H9 (cell line): Measurements from ENCODE around the gene NUP214. TPM values are rescaled to one million over a fixed set of nuclear protein-coding genes. Genes with fewer than 3 reads are reported as not detected.

Experiments used
- DNase-seq: peaks from one replicate; pipeline ENCODE4 v3.0.0-alpha.2; 2017
- H2AFZ ChIP-seq: one replicate; pipeline ENCODE4 v1.6.1; 2013; ENCODE audit warnings: mild to moderate bottlenecking, low read length, control low read depth, moderate library complexity
- H2AK5ac ChIP-seq: 2 replicates; pipeline ENCODE4 v1.6.1; 2013; ENCODE audit warnings: low read length, control low read depth, mixed read lengths; ENCODE audit not compliant: insufficient read length
- H2BK120ac ChIP-seq: one replicate; pipeline ENCODE4 v1.6.1; 2013; ENCODE audit warnings: low read depth, mild to moderate bottlenecking, low read length, control low read depth, inconsistent platforms; ENCODE audit not compliant: poor library complexity, severe bottlenecking
- H2BK12ac ChIP-seq: 2 replicates; pipeline ENCODE4 v1.6.1; 2013; ENCODE audit warnings: low read length, control low read depth, mixed read lengths, low read depth; ENCODE audit not compliant: insufficient read length
- H2BK15ac ChIP-seq: 2 replicates; pipeline ENCODE4 v1.6.1; 2013; ENCODE audit warnings: low read depth, low read length, control low read depth
- H2BK20ac ChIP-seq: one replicate; pipeline ENCODE4 v1.6.1; 2013; ENCODE audit warnings: low read depth, mild to moderate bottlenecking, low read length, control low read depth, inconsistent platforms; ENCODE audit not compliant: poor library complexity, severe bottlenecking
- H2BK5ac ChIP-seq: 2 replicates; pipeline ENCODE4 v1.6.1; 2013; ENCODE audit warnings: low read length, control low read depth, mixed read lengths; ENCODE audit not compliant: insufficient read length
- H3K14ac ChIP-seq: 2 replicates; pipeline ENCODE4 v1.6.1; 2013; ENCODE audit warnings: low read length, control low read depth; ENCODE audit not compliant: insufficient read depth
- H3K18ac ChIP-seq: 2 replicates; pipeline ENCODE4 v1.6.1; 2013; ENCODE audit warnings: low read depth, mild to moderate bottlenecking, mixed read lengths, low read length, control low read depth; ENCODE audit not compliant: insufficient read length
- H3K23ac ChIP-seq: 2 replicates; pipeline ENCODE4 v1.6.1; 2013; ENCODE audit warnings: low read length, control low read depth, mixed read lengths, low read depth; ENCODE audit not compliant: insufficient read length
- H3K23me2 ChIP-seq: 2 replicates; pipeline ENCODE4 v1.6.1; 2013; ENCODE audit warnings: low read depth, mild to moderate bottlenecking, mixed read lengths, low read length, control low read depth; ENCODE audit not compliant: insufficient read length, poor library complexity, severe bottlenecking
- H3K27ac ChIP-seq: 2 replicates; pipeline ENCODE4 v1.5.1; 2013; ENCODE audit warnings: low read length, control low read depth, mixed read lengths, low read depth; ENCODE audit not compliant: insufficient read length
- H3K27me3 ChIP-seq: 2 replicates; pipeline ENCODE4 v1.6.1; 2013; ENCODE audit warnings: low read length, control low read depth, inconsistent platforms; ENCODE audit not compliant: insufficient read depth
- H3K4ac ChIP-seq: 2 replicates; pipeline ENCODE4 v1.6.1; 2013; ENCODE audit warnings: low read depth, mild to moderate bottlenecking, control low read depth, inconsistent platforms, low read length, moderate library complexity
- H3K4me1 ChIP-seq: 2 replicates; pipeline ENCODE4 v1.6.1; 2013; ENCODE audit warnings: low read length, control low read depth, inconsistent platforms; ENCODE audit not compliant: insufficient read depth
- H3K4me2 ChIP-seq: 2 replicates; pipeline ENCODE4 v1.6.1; 2013; ENCODE audit warnings: low read length, control low read depth, mixed read lengths; ENCODE audit not compliant: insufficient read length, insufficient read depth
- H3K56ac ChIP-seq: 2 replicates; pipeline ENCODE4 v1.6.1; 2013; ENCODE audit warnings: low read depth, mild to moderate bottlenecking, mixed read lengths, low read length, control low read depth; ENCODE audit not compliant: insufficient read length
- H3K79me1 ChIP-seq: 2 replicates; pipeline ENCODE4 v1.6.1; 2013; ENCODE audit warnings: low read depth, mild to moderate bottlenecking, moderate library complexity, low read length, control low read depth, inconsistent platforms; ENCODE audit not compliant: insufficient read depth, poor library complexity, severe bottlenecking
- H3K79me2 ChIP-seq: 2 replicates; pipeline ENCODE4 v1.6.1; 2013; ENCODE audit warnings: low read length, control low read depth, inconsistent platforms; ENCODE audit not compliant: insufficient read depth
- H3K9ac ChIP-seq: 2 replicates; pipeline ENCODE4 v1.6.1; 2013; ENCODE audit warnings: low read length, control low read depth, mixed read lengths; ENCODE audit not compliant: insufficient read length; ENCODE audit errors: extremely low read depth
- H3K9me3 ChIP-seq: one replicate; pipeline ENCODE4 v1.6.1; 2013; ENCODE audit warnings: low read depth, low read length, inconsistent platforms; ENCODE audit not compliant: control insufficient read depth
- H3T11ph ChIP-seq: one replicate; pipeline ENCODE4 v1.6.1; 2013; ENCODE audit warnings: mild to moderate bottlenecking, low read length, control low read depth, inconsistent platforms
- H4K20me1 ChIP-seq: one replicate; pipeline ENCODE4 v1.6.1; 2013; ENCODE audit not compliant: control insufficient read depth, insufficient read length, insufficient read depth
- H4K5ac ChIP-seq: 2 replicates; pipeline ENCODE4 v1.6.1; 2013; ENCODE audit warnings: low read depth, mild to moderate bottlenecking, mixed read lengths, low read length, control low read depth; ENCODE audit not compliant: insufficient read length
- H4K8ac ChIP-seq: replicated peaks from 2 replicates; pipeline ENCODE4 v1.6.1; 2013; ENCODE audit warnings: low read length, control low read depth, mixed read lengths, low read depth; ENCODE audit not compliant: insufficient read length
- H4K91ac ChIP-seq: 2 replicates; pipeline ENCODE4 v1.6.1; 2013; ENCODE audit warnings: low read depth, mild to moderate bottlenecking, moderate library complexity, mixed read lengths, low read length, control low read depth; ENCODE audit not compliant: insufficient read length
- H3K27ac Mint-ChIP-seq, 3 experiments: 2 replicates in 2 of 3; 3 replicates in 1 of 3; pipeline ENCODE4 v1.8.0; 2020 to 2021; ENCODE audit warnings: mixed read lengths in 3 of 3, mild to moderate bottlenecking in 1 of 3, moderate library complexity in 1 of 3
- H3K27me3 Mint-ChIP-seq: 2 replicates; pipeline ENCODE4 v1.8.0; 2021; ENCODE audit warnings: low read depth, mild to moderate bottlenecking, moderate library complexity, mixed read lengths
- H3K36me3 Mint-ChIP-seq, 3 experiments: 2 replicates in 2 of 3; 3 replicates in 1 of 3; pipeline ENCODE4 v1.8.0; 2020 to 2021; ENCODE audit warnings: low read depth in 3 of 3, mixed read lengths in 3 of 3; ENCODE audit not compliant: insufficient read depth in 1 of 3
- H3K4me1 Mint-ChIP-seq, 2 experiments: 2 replicates each; pipeline ENCODE4 v1.8.0; 2020; ENCODE audit warnings: mixed read lengths in 2 of 2
- H3K4me3 Mint-ChIP-seq, 2 experiments: 2 replicates in 1 of 2; 3 replicates in 1 of 2; pipeline ENCODE4 v1.8.0; 2020 to 2021; ENCODE audit warnings: mild to moderate bottlenecking in 2 of 2, mixed read lengths in 2 of 2, moderate library complexity in 1 of 2
- H3K9me3 Mint-ChIP-seq, 2 experiments: 2 replicates in 1 of 2; 3 replicates in 1 of 2; pipeline ENCODE4 v1.8.0; 2020; ENCODE audit warnings: mild to moderate bottlenecking in 2 of 2, mixed read lengths in 2 of 2, moderate library complexity in 1 of 2
- CTCF ChIP-seq: fragments of 200-600 bp; sonication (generic); conservative IDR thresholded peaks from 3 replicates; pipeline ENCODE4 v1.8.0; 2021; ENCODE audit warnings: antibody characterized with exemption, mild to moderate bottlenecking
- WGBS: extraction: QIAGEN DNeasy Blood & Tissue Kit; methylation state at CpG from one replicate; pipeline ENCODE4 v1.1.7; 2013; ENCODE audit warnings: missing lambda C conversion rate, low lambda C conversion rate, mixed read lengths; ENCODE audit not compliant: insufficient read length; ENCODE audit errors: extremely low coverage; 5-methylcytosine and 5-hydroxymethylcytosine counted together
- total RNA-seq: library from RNA; stranded (reverse); gene quantifications from 2 replicates; pipeline ENCODE4 v1.2.1, GENCODE V29; 2021

The NUP214 gene
- total RNA-seq, 1 experiment from 2014 or later = 53.8 TPM

- peak overlapping the region; percentile 30 to 75 (median 52); a peak in 3 of 7 replicates for H3K27ac Mint-ChIP-seq
- peak overlapping the region; percentile 78 to 82 for H3K4me3 Mint-ChIP-seq
- Histone ChIP-seq H4K91ac (no peak overlapping the region), H3K79me2 (no peaks in the 10 kb centered on the region; the same call in 1 of the 2 replicates), H3K79me1 (no peaks in the 10 kb centered on the region), H2BK12ac (no peak overlapping the region), H2BK15ac (no peak overlapping the region), H2BK5ac (no peak overlapping the region), H3K27ac (no peak overlapping the region), H3K4me2 (no peak overlapping the region), H3K27me3 (no peaks in the 10 kb centered on the region), H4K8ac (no peak overlapping the region), H3K18ac (no peak overlapping the region), H3K14ac (no peak overlapping the region), H2BK120ac (no peak overlapping the region), H3K56ac (no peak overlapping the region), H4K5ac (no peak overlapping the region), H3K9ac (no peak overlapping the region), H3T11ph (no peak overlapping the region), H2AFZ (no peak overlapping the region), H2BK20ac (no peak overlapping the region), H3K9me3 (no peaks in the 10 kb centered on the region), H3K23me2 (peaks cover 3% of the 10 kb centered on the region), H4K20me1 (no peaks in the 10 kb centered on the region), H3K23ac (no peak overlapping the region), H3K4me1 (peaks cover 17% of the 10 kb centered on the region; the same call in 1 of the 2 replicates), H2AK5ac (no peak overlapping the region), H3K4ac (no peak overlapping the region)
- H3K36me3 Mint-ChIP-seq = peaks cover 9 to 36% (median 22%) of the 10 kb centered on the region in 3 experiments; a peak in 6 of 7 replicates
- no peaks in the 10 kb centered on the region; a peak in 2 of 5 replicates for H3K9me3 Mint-ChIP-seq
- H3K4me1 Mint-ChIP-seq = peaks cover 51 to 60% of the 10 kb centered on the region in 2 experiments
- H3K27me3 Mint-ChIP-seq = peaks cover 23% of the 10 kb centered on the region
- DNase-seq = no peak
- WGBS = no CpG with 5 or more reads among the region's 13 CpGs
- no peak for TF ChIP-seq CTCF
Measured at GRCh38 chr9:131098391-131099101, 26.8 kb upstream of the NUP214 start.
